ENCODE results near the gene COL12A1. TPM values are rescaled to one million over a fixed set of nuclear protein-coding genes. Genes with fewer than 3 reads are reported as not detected.

COL12A1 gene
- total and polyA plus RNA-seq, 10 of the 15 experiments (the other 5 are each of a cell fraction or from before 2014, with no cell fraction given): under 0.01 to 0.69 (median 0.11) TPM; not detected in 6

DNA sequence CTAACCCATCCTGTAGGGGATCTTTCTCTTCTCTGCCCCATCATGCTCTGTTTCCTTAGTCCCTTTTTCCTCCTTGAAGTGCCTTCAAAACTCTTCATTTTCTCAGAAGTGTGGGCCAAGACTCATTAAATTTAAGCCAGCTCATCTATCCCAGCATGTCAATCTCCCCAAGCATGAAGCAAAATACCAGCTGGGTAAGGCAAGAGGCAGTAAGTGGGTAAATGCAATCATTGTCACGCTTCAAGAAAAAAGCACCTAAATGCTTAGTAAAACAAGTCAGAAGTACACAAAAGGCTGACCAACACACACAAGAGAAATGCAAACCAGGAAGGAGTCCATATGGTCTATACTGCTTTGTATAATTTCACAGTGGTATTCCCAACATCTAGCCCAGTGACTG lies 61.5 kb downstream of the COL12A1 start (continued):
- TF ChIP-seq, protein P1, sequence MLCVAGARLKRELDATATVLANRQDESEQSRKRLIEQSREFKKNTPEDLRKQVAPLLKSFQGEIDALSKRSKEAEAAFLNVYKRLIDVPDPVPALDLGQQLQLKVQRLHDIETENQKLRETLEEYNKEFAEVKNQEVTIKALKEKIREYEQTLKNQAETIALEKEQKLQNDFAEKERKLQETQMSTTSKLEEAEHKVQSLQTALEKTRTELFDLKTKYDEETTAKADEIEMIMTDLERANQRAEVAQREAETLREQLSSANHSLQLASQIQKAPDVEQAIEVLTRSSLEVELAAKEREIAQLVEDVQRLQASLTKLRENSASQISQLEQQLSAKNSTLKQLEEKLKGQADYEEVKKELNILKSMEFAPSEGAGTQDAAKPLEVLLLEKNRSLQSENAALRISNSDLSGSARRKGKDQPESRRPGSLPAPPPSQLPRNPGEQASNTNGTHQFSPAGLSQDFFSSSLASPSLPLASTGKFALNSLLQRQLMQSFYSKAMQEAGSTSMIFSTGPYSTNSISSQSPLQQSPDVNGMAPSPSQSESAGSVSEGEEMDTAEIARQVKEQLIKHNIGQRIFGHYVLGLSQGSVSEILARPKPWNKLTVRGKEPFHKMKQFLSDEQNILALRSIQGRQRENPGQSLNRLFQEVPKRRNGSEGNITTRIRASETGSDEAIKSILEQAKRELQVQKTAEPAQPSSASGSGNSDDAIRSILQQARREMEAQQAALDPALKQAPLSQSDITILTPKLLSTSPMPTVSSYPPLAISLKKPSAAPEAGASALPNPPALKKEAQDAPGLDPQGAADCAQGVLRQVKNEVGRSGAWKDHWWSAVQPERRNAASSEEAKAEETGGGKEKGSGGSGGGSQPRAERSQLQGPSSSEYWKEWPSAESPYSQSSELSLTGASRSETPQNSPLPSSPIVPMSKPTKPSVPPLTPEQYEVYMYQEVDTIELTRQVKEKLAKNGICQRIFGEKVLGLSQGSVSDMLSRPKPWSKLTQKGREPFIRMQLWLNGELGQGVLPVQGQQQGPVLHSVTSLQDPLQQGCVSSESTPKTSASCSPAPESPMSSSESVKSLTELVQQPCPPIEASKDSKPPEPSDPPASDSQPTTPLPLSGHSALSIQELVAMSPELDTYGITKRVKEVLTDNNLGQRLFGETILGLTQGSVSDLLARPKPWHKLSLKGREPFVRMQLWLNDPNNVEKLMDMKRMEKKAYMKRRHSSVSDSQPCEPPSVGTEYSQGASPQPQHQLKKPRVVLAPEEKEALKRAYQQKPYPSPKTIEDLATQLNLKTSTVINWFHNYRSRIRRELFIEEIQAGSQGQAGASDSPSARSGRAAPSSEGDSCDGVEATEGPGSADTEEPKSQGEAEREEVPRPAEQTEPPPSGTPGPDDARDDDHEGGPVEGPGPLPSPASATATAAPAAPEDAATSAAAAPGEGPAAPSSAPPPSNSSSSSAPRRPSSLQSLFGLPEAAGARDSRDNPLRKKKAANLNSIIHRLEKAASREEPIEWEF (IDR thresholded peaks at IDR 0.05; ENCODE audit: insufficient replicate concordance, low read depth, low read length): no peak
- no peak for TF ChIP-seq ZSCAN29 (IDR thresholded peaks at IDR 0.05)

DNA sequence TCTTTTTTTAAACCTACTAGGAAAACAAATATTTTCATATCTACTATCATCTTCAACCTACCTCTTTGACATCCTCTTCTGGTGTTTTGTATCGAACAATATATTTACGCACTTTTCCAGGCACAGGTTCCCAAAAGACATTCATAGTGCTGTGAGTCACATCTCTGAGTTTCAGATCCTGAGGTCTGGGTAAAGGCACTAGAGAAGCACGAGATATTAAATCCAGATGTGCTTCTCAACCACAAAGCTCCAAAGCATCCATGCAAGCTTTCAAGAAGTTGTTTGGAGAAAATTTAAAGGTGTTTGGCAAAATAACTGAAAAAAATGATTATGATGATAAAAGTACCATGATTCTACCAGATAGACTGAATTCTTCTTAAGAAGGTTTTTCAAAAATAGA lies 62.7 kb downstream of the COL12A1 start:
- no peak for DNase-seq (ENCODE audit: low read depth, low spot score)
- H3K79me2 ChIP-seq (ENCODE audit: control insufficient read depth, insufficient read depth, low read length): no peaks in the 10 kb centered on the region
- CTCF ChIA-PET: no interaction called here
- FAIRE-seq: no peak
- ATAC-seq: no peak
- no TSS peak for BruUV-seq (replicated peaks)
- no peaks in the 10 kb centered on the region for H3K36me3 ChIP-seq (ENCODE audit: control insufficient read depth in 2 of 2, insufficient read depth in 2 of 2, low read length in 1 of 2)
- no peak overlapping the region for H3K4me3 ChIP-seq
- H3K4me2 ChIP-seq (ENCODE audit: control insufficient read depth, insufficient read depth): no peak overlapping the region
- in situ Hi-C loops (cut with MboI) (no loop called here), intact Hi-C loops (cut with micrococcal nuclease; ENCODE audit: unreplicated experiment) (no loop called here)
- POLR2A ChIA-PET: no interaction called here
- no peak for TF ChIP-seq POLR2A (IDR thresholded peaks at IDR 0.05; ENCODE audit: low read depth, low read length)
- TF ChIP-seq PAX8 (IDR thresholded peaks at IDR 0.05): no peak
- TF ChIP-seq, protein P2, sequence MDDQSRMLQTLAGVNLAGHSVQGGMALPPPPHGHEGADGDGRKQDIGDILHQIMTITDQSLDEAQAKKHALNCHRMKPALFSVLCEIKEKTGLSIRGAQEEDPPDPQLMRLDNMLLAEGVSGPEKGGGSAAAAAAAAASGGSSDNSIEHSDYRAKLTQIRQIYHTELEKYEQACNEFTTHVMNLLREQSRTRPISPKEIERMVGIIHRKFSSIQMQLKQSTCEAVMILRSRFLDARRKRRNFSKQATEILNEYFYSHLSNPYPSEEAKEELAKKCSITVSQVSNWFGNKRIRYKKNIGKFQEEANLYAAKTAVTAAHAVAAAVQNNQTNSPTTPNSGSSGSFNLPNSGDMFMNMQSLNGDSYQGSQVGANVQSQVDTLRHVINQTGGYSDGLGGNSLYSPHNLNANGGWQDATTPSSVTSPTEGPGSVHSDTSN (IDR thresholded peaks at IDR 0.05; ENCODE audit: insufficient replicate concordance, low read depth, low read length): no peak
- H3K27me3 ChIP-seq (replicated peaks in 1 of 2; ENCODE audit: control insufficient read depth in 2 of 2, insufficient read depth in 2 of 2, low read length in 1 of 2): no peaks in the 10 kb centered on the region
- no peaks in the 10 kb centered on the region for H4K20me1 ChIP-seq (ENCODE audit: control insufficient read depth, insufficient read depth)
- no peak overlapping the region for H2AFZ ChIP-seq (ENCODE audit: control insufficient read depth, low read depth, low read length)
- 63% methylated on average over 3 of the region's 3 CpGs for WGBS (ENCODE audit: insufficient coverage, insufficient replicate concordance, low lambda C conversion rate, missing lambda C conversion rate)
- RAD21 ChIA-PET (ENCODE audit: unreplicated experiment): no interaction called here
- no peak overlapping the region for H3K27ac ChIP-seq (ENCODE audit: control insufficient read depth, insufficient read depth)
- no peaks in the 10 kb centered on the region for H3K9me3 ChIP-seq (replicated peaks; ENCODE audit: control insufficient read depth, insufficient read depth, low read length)
- no peak overlapping the region for H3K9ac ChIP-seq (ENCODE audit: control insufficient read depth, insufficient read depth, low read length)
- no peaks in the 10 kb centered on the region; the same call in 1 of the 2 replicates for H3K4me1 ChIP-seq (ENCODE audit: control insufficient read depth, insufficient read depth, low read length)
- SMC1A ChIA-PET (ENCODE audit: uncharacterized antibody, unreplicated experiment): no interaction called here
